Measurements from ENCODE around the gene MED9.
A peak's percentile ranks its signal among the peaks of the same experiment; 100 is the strongest.

MED9 gene

GRCh38 chr17:17538417-17539391 lies 61.9 kb downstream of the MED9 start:
- DNase-seq, result peak; percentile 15

- no peak for DNase-seq
Observed at GRCh38 chr17:17539591-17539990, 62.8 kb downstream of the MED9 start.

- DNase-seq, result no peak
Observed at GRCh38 chr17:17540278-17540906, 63.6 kb downstream of the MED9 start.

GRCh38 chr17:17540935-17541639 lies 64.3 kb downstream of the MED9 start:
- DNase-seq, result no peak

- no peak for DNase-seq
Observed at GRCh38 chr17:17541640-17542001, 64.8 kb downstream of the MED9 start.
